Activated CD4-positive, alpha-beta T cell treated with anti-CD3 and anti-CD28 coated beads, Interleukin-2, Interleukin-6, amounts not matched to agents 100 ng/mL and 50 ng/mL, durations not matched to agents 16 hours and 8 hours (primary cell): ENCODE data around the gene PCBP2.

Experiments used
- DNase-seq: peaks from one replicate; pipeline ENCODE4 v3.0.0-alpha.2; 2020

Gene PCBP2

DNA sequence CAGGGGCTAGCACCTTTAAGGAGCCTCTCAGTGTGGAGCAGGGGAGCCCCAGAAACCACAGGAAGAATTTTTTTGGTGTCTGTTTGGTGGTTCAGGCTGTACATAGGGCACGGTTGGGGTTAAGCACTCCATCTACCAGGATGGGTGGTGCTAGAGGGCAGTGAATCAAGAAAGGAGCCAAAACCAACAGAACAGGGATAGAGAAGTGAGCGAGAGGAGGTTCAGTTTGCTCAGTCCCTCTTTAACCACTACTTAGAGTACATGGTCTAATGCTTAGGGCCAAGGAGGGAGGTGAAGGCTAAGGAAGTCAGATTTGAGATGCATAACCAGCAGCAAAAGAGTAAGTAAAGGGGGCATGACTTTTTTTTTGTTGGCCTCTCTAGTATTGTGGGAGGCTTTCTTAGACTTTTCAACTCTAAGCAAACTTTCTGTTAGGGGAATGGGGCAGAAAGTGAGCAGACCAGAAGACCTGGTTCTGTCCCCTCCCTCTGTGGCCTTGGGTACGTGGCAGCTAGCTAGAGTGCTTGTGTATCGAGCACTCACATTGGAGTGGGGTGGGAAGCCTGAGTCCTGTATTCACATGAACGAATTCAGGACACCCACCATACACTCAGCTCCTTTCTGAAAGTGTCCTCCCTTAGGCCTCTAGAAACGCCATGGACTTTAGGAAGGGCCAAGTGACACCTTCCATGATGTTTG lies 62.0 kb downstream of the PCBP2 start:
- DNase-seq, result no peak

DNA sequence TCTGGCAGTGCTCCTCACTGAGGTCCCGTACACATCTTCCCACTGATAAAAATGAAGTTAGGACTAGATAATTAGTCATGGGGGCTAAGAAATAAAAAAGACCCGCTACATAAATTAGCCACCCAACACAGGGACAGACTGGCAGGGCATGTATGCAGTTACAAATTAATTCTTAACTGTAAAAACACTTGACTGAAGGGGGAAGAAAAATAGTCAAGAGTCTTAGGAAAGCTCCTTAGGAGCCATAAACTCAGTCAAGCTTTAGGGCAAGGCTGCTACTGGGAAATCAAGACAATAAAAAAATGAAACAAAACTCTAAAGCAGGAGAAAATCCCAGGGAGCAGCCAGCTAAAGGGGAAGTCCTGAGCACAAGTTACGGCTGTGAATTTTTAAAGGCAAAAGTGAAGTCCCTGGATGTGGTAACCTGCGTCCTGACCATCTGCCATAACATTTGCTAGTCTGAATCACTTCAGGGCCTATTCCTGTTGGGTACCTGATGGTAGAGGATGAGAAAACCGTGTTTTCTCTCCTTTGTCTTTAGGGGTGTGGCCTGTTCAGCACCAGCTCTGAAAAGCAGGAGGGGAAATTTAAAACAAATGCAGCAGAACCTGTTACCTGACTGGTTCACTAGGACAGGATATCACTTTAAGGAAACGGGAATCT lies 62.9 kb downstream of the PCBP2 start:
- DNase-seq, result no peak

DNA sequence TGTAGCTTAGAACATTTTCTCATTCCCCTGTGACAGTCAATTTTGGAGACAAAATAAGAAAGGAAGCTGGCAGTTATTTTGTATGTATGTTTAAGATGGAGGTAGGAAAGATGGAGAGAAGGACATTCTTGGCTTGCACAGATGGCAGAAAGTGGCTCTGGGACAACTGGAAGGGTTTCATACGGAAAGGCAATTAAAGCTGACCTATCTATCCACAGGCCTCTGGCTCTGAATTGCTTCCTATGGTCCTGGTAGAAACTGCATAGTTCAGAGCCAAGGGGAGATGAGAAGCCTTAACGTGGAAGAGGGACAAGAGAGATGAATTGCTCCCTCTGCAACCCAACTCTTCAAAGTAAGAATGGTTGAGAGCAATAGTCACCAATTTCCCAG lies 63.4 kb downstream of the PCBP2 start:
- no peak for DNase-seq

DNA sequence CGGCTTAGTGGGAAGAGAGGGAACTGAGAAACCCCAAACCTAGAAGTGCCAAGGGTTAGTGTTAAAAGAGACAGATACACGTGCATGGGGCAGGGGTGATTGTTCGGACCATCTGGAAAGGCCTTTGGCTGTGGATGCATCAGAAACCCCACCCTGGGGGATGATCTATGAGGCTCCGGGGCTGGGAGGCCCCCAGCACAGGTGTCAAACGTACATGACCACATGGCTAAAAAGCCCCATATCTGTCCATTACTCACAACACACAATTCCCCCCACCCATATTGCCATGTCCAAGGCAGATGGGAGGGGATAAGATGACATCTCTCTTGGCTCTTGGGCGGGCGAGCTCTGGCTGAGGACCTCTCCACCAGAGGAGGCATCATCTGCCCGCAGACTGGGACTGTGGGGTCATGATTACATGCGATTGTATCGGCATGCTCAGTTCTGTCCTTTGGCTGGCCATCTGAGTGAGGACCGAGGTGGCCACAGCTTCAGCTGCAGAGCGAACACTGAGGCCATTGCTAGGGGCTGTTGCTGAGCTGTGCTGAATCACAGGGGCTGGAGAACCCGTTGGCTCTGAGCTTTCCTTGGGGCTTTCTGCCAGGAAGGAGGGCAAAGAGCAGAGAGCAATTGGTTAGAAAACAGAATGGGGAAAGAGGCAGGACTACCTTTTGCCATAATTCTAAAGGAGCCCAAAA lies 65.0 kb downstream of the PCBP2 start:
- no peak for DNase-seq

DNA sequence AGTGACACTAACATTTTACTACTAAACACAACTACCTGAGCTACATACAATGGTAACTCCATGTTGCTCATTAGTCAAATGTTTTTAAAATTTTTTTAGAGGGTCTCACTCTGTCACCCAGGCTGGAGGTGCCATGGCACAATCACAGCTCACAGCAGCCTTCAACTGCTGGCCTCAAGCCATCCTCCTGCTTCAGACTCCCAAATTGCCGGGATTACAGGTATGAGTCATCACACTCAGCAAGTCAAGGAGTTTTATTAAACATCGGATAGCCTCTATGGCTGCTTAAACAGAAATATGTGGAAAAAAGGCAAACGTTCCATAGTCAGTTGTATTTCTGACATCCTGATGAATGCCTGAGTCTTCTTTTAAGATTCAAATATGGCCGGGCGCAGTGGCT lies 66.5 kb downstream of the PCBP2 start:
- DNase-seq, result no peak

DNA sequence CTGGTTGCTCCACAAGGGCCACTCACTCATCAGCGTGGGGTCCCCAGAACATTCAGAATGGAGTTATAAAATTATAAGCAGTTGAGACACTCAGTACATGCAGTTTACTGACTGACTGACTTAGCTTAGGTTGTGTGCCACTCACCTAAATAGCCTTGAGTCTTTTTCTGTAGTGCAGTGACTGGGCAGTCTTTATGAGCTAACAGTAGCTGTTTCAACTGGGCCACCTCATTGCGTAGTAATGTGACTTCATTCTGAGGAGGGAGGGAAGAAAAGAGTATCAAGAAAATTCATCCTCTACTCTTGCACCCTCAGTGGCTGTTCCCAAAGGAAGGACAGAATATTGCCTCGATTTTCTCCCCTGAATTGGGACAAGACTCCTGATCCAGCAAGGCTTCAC lies 71.2 kb downstream of the PCBP2 start:
- DNase-seq, result no peak

DNA sequence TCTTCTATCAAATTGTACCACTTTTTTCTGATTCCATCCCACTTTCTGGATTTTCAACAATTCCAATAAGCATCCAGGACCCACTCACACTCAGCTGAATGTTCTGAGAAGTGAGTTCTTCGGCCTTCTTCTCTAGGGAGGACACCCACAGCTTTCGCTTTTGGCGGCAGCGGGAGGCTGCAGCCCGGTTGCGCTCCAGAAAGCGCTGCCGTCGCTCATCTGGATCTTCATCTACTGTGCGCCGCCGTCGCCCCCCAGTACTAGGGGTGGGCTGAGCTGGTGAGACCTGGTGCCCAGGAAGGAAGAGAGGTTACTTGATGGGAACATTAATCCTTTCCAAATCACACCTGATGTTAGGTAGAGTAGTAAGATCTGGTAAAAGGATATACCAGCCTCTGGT lies 72.6 kb downstream of the PCBP2 start:
- DNase-seq, result no peak

DNA sequence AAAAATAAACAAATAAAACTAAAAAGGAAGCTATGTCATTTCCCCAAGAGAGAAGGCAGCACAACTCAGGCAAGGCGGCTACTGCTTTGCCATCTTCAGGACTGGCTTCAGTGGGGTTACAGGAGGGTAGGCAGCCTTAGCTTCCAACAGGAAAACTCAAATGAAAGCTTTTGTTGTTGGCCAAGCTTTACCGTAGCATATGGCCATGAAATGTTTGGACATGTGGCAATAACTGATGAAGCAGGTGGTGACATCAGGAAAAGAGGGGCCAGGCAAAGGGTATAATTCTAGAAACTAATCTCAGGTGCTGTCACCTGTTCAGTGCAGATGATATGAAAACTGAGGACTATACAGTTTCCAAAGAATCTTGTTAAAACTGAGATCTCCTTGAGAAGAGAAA lies 78.2 kb downstream of the PCBP2 start:
- DNase-seq, result no peak
